GM13977 (cell line): ENCODE data around the gene IKZF4.
"Not testable (repeated sequence)": the region's sequence is repeated elsewhere in the genome, so short reads cannot be mapped to it uniquely, and the experiment has no call there.

Experiments used
- DNase-seq: peaks from one replicate; pipeline ENCODE4 v3.0.0; 2012; ENCODE audit warnings: low spot score
- in situ Hi-C: fragments of 300-500 bp; cut with MboI; formaldehyde crosslinking; loops from one replicate; pipeline ENCODE4 v1.12.0; 2022; ENCODE audit warnings: low sequenced_read_pairs, low pct_unique_long_range_greater_than_20kb, mixed read lengths, inconsistent platforms; ENCODE audit not compliant: unreplicated experiment
- TF ChIP-seq, protein P1 (sequence below): IDR thresholded peaks from 2 replicates; pipeline ENCODE4 v1.5.1; 2012; ENCODE audit warnings: mild to moderate bottlenecking, control low read depth; ENCODE audit not compliant: insufficient read depth; ENCODE audit errors: extremely low read depth, missing control alignments

The IKZF4 gene

DNA sequence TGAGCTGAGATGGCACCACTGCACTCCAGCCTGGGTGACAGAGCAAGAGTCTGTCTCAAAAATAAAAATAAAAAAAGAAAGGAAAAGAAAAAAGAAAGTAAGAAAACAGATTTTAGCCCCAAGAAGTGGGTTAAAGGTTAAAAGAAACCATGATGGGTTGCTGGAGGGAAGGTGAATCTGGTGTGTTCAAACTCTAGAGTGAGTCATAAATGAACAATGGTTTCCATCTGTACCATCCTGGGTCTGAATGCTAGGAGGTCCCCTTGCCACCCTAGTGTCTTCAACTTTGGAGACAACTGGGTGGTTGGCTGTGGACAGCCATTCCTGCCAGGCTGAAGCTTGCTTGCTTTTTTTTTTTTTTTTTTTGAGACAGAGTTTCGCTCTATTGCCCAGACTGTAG lies 19.3 kb downstream of the IKZF4 start:
- no peak for DNase-seq
- in situ Hi-C loops, result loop anchor here (25.0 kb wide), 1 partner anchor 303 kb away; the partner anchor contains the start of genes CD63 and GDF11
- TF ChIP-seq, protein P1, sequence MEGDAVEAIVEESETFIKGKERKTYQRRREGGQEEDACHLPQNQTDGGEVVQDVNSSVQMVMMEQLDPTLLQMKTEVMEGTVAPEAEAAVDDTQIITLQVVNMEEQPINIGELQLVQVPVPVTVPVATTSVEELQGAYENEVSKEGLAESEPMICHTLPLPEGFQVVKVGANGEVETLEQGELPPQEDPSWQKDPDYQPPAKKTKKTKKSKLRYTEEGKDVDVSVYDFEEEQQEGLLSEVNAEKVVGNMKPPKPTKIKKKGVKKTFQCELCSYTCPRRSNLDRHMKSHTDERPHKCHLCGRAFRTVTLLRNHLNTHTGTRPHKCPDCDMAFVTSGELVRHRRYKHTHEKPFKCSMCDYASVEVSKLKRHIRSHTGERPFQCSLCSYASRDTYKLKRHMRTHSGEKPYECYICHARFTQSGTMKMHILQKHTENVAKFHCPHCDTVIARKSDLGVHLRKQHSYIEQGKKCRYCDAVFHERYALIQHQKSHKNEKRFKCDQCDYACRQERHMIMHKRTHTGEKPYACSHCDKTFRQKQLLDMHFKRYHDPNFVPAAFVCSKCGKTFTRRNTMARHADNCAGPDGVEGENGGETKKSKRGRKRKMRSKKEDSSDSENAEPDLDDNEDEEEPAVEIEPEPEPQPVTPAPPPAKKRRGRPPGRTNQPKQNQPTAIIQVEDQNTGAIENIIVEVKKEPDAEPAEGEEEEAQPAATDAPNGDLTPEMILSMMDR, result no peak

GRCh38 chr12:56040963-56041551 lies 20.2 kb downstream of the IKZF4 start:
- TF ChIP-seq, protein P1, result no peak
- in situ Hi-C loops, result loop anchor here (25.0 kb wide), 1 partner anchor 304 kb away; the partner anchor contains the start of genes CD63 and GDF11
- DNase-seq, result no peak

DNA sequence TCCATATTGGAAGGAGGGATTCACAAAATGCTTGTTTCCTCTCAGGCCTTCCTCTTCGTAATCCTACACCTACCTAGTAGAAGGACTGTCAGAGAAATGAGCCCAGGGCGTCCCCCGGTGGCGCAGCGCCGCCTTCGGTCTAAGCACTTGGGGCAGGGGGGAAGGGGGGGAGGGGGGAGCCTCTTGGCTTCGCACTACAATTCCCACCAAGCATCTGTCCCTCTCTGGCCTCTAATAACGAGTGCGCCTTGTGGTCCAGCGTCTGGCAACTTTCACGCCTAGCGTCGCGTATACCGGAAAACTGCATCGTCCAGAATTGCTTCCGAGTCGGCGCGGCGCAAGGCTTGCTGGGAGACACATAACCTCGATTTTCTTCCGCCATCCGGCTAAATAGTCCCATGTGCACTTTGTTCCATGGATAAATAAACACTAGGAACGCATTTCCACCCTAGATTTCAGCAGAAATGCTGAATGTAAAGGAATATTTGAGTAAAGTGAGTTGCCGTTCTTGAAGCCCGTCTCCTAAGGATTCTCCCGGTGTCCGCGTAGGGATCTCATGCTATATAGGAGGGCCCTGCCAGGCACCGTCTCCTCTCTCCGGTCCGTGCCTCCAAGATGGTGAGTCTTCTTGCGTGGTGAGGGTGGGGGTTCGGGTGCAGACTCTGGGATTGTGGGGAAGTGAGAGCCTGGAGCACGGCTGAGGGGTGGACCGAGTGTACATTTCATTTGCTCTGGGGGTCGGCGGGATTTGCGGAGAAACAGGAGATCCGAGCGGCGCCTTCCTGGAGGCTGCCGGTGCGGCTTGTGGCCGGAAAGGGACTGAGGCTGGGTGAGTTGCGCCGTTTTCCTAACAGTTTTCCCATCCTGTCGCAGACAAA lies 20.9 kb downstream of the IKZF4 start, which contains the start of gene RPS26:
RPS26 (plus strand) TSS at position 367 of the 878 bp plus-strand sequence; CDS start at position 616, 249 bp downstream.
- TF ChIP-seq, protein P1, result peak; percentile 78
- DNase-seq, result peak; percentile 86
- in situ Hi-C loops, result loop anchor here (25.0 kb wide), 1 partner anchor 304 kb away; the partner anchor contains the start of genes CD63 and GDF11

DNA sequence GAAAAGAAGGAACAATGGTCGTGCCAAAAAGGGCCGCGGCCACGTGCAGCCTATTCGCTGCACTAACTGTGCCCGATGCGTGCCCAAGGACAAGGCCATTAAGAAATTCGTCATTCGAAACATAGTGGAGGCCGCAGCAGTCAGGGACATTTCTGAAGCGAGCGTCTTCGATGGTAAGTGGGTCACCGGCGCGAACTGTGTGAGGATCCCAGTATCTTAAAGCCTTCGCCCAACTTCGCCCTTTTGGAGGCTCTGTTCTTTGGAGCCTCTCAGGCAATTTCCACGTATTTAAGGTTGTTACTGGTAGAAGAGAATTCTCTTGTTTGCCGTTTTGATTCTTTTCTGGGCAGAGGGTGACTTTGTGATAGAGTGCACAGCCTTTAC lies 21.6 kb downstream of the IKZF4 start:
- in situ Hi-C loops, result loop anchor here (25.0 kb wide), 1 partner anchor 305 kb away; the partner anchor contains the start of genes CD63 and GDF11
- not testable (repeated sequence) for DNase-seq

- no peak for DNase-seq
- TF ChIP-seq, protein P1, result no peak
- in situ Hi-C loops, result loop anchor here (25.0 kb wide), 1 partner anchor 306 kb away; the partner anchor contains the start of genes CD63 and GDF11
These were observed 22.0 kb downstream of the IKZF4 start for GRCh38 chr12:56042843-56043242.

GRCh38 chr12:56046027-56046780 lies 25.4 kb downstream of the IKZF4 start:
- DNase-seq, result no peak
- in situ Hi-C loops, result loop anchor here (25.0 kb wide), 1 partner anchor 309 kb away; the partner anchor contains the start of genes CD63 and GDF11
- TF ChIP-seq, protein P1, result no peak
